ENCODE results near the gene ZNF791.

- TF ChIP-seq CTCF (IDR thresholded peaks at IDR 0.05), result no peak
- TF ChIP-seq POLR2A (IDR thresholded peaks at IDR 0.05), result no peak
Measured at GRCh38 chr19:12665671-12666264, 55.0 kb downstream of the ZNF791 start.

Measured in stomach (tissue), 4 donors.